HG02938 (cell line): ENCODE results near the gene HPCAL4.

Experiments
- ATAC-seq: cut with Tn5 transposase; IDR thresholded peaks from one replicate; pipeline ENCODE4 v1.9.1; 2021; ENCODE audit warnings: mild to moderate bottlenecking, moderate library complexity; ENCODE audit not compliant: unreplicated experiment

The HPCAL4 gene

DNA sequence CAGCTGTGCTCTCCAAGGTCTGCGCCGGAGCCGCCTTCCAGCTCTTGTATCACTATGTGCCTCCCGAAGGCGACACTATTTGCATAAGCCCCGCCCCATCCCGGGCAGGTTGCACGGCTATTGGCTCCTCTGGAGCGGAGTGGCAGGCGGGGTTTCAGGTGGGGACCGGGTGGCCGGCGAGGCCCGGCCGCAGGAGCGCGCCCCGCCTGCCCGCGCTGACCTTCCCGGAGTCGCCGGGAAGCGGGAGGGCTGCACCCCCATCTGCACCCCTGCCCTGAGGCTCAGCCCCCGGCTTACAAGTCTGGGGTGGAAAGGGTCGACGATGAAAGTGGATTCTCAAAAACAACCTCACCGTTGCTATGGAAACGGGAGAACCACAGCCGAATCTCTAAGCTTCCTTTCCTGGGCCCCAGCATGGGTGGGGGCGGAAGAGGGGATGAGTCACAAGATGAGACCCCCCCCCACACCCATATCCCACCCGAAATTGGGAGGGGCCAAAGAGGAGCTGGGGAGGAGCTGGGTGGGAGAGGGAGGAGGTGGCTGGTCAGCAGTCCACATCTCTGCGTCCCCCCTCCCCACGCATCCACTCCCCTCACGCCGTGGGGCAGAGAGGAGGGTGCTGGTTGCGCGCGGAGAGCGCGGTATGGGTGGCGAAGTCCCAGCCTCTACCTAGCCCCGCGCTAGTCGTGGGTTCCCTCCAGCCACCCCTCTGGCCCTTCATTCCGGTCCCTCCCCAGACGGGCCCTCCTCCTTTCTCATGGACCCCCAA is at the start of gene HPCAL4:
Gene HPCAL4, minus strand, starts transcription at position 51 of the 769 bp plus-strand sequence. CDS start 6,830 bp downstream, outside the sequence.
- peak; percentile 87 for ATAC-seq

DNA sequence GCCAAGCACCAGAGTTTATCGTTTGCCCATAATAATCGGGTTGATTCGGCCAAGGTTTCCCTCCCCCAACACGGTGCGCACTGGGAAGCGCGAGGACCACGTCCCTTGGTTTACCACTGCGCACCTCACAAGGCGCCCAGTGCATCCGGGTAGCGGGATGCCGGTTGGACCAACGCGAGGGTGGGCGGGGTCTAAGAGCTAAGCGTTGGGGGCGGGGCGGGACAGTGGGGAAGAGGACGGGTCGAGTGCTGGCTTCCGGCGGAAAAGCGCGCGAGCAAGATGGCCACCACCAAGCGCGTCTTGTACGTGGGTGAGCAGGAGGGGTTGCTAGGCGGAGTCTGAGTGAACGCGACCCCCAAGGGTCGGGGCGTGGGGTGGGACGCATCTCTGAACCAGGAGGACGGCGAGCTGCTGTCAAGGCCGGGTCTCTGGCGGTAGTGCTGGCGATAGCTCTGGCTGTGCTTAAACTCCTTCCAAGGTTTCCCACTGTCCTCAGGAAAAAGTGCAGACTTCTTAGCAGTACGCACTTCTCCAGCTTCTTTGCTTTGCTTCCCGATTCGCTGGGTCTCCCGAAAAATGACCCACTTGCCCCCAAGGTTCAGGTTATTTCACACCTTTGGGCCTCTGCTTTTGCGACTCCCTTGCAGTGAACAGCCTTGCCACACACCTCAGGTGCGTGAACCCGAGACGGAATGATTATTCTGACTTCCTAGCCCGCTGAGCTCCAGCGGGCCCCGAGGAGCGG is 47.6 kb upstream of the HPCAL4 start, which contains the start of gene PPIE:
Gene PPIE, plus strand, starts transcription at position 261 of the 745 bp plus-strand sequence. Its CDS starts 19 bp downstream, at position 280.
- ATAC-seq, result peak; percentile 82

DNA sequence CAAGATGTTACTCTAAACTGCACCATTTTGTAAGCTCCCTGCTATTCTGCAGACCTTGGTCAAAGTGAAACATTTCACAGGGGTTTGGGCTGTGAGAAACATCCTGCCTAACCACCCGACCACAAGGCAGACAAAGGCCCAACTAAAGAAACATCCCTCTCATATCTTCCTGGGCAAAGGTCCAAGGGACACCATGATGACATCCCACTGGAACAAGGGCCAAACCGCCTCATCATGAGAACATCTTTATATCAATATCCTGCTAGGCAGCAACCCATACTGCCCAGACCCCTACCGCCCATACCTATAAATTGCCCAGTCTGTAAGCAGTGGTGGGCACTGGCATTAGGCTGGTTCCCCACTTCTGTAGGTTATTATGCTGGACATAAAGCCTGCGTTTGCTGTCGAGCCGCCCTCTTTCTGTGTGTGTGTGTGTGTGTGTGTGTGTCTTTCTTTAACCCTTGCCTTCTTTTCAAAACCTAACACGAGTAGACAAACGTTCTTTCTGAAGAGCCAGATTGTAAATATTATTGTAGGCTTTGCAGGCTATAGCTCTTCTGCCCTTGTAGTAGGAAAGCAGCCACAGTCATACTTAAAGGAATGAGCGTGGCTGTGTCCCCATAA is 46.4 kb upstream of the HPCAL4 start:
- ATAC-seq, result no peak

DNA sequence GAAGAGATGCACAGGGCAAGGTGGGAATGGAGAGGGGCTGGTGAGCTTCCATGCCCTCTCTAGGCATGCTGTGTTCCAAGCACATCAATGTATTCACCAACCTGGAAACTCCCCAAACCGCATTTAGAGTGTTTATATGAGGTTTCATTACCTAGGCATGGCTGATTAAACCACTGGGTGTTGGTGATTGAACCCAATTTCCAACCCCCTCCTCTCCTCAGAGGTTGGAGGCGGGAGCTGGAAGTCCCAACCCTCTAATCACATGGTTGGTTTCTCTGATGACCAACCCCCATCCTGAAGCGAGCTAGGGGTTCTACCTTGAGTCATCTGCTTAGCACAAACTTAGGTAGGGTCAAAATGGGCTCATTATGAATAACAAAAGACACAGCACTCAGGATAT is 44.5 kb upstream of the HPCAL4 start:
- no peak for ATAC-seq

DNA sequence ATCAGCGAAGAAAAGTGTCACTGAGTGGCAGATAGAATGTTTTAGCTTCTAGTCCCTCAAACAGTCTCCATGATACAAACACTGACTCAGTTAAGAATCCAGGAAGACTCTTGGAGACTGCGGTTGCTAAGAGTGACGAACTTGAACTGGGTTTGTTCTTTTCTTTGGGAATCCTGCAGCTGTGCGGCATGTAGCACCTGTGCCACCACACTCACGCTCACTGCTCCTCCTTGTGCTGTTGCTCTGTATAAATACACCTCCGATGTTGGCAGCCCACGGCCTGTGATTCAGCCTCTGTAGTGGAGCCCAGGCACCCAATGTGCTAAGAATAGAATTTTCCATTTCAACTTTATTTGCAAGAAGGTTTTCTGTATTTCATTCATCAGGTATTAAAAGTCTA is 41.9 kb upstream of the HPCAL4 start:
- ATAC-seq, result no peak

DNA sequence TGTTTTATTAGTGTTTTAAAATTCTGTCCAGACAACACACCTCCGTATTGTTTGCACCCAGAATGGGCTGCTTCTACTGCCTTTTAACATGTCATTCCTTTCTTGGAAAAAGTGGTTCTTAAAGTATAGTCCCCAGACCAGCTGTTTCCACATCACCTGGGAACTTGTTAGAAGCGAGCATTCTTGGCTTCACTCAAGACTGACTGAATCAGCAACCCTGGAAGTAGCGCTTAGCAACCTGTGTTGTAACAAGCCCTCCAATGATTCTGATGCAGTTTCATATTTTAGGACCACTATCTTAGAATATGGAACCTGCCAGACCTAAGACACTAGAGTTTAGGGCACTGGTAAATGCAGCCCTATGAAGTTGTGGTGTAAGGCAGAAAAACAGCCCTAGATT is 41.5 kb upstream of the HPCAL4 start:
- no peak for ATAC-seq

DNA sequence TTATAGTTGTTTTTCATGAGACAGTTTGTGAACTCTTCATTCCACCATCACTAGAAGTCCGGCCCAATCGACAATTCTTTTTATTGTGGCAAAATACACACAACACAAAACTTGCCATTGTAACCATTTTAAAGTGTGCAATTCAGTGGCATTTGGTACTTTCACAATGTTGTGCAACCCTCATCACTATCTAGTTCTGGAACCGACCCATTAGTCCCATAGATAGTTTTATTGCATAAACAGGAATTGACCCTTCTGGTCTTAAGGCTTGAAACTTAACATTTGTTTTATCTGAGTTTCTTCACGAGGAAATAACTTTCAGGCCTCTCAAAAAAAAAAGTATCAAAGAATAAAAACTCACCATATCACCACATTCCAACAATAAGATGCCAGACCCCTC is 38.6 kb upstream of the HPCAL4 start:
- ATAC-seq, result no peak

DNA sequence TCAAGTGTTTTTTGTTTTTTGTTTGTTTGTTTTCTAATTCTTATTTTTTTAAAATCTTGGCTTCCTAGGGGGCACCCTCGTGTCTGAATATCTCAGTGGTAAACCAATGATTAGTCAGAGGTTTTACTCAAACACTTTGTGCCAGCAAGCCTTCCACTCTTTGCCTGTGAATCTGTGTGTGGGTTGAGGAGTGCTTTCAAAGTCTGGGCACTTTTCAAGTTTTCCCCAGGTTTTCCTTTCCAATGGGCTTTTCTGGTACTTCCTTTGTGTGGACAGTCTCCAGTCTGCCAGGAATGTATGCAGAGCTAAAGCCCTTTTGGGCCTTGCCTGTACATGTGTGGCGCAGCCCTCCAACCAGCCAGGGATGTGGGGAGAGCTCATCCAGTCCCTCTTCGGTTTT is 37.8 kb upstream of the HPCAL4 start:
- ATAC-seq, result no peak

DNA sequence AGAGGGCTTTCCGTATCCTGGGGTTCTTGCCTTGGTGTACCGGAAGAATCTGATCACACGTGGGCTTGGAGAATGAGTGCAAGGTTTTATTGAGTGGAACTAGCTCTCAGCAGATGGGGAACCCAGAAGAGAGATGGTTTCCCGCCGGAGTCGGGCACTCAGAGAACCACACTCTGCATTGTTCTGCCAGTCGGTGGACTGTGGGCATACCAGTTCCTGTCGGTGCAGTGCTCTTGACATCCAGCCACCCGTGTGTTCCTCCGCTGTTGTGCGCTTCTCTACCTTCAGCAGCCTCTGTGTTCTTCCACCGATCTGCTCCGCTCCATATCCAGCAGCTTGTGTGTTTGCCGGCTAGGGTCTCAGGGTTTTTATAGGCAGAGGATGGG is 36.7 kb upstream of the HPCAL4 start:
- no peak for ATAC-seq

DNA sequence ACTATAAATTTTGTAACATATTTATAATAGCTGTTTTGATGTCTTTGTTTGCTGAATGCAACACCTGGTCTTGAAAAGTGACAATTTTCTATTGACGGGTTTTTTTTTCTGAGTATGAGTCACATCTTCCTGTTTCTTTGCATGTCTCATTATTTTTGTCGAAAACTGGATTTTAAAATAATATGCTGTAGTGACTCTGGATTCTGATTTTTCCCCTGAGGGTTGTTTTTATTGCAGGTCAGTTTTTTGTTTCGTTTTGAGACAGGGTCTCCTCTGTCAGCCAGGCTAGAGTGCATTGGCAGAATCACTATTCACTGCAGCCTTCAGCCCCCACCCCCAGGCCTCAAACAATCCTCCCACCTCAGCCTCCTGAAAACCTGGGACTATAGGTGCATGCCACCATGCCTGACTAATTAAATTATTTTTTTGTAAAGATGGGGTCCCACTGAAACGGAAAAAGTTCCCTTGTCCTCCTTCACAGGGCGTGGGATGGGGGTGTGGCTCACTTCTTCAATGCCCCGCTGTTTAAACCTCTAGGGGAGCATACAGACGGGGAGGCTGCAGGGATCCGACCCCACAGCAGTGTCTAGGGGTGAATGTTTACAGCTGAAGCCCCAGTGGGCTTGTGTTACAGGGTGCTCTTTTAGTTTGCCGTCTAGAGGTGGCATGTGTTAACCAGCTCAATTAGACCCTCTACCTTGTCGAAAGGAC is 36.1 kb upstream of the HPCAL4 start:
- no peak for ATAC-seq

DNA sequence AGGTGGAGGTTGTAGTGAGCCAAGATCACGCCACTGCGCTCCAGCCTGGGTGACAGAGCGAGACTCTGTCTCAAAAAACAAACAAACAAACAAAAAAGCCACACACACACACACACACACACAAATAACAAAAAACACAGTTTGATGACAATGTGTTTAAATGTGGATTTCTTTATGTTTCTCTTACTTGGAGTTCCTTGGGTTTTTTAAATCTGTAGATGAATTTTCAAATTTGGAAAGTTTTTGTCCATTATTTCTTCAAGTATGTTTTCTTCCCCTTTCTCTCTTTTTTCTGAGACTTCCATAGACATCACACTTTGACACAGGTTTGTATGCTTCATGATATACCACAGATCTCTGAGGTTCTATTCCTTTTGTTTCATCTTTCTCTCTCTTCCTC is 35.4 kb upstream of the HPCAL4 start:
- no peak for ATAC-seq

DNA sequence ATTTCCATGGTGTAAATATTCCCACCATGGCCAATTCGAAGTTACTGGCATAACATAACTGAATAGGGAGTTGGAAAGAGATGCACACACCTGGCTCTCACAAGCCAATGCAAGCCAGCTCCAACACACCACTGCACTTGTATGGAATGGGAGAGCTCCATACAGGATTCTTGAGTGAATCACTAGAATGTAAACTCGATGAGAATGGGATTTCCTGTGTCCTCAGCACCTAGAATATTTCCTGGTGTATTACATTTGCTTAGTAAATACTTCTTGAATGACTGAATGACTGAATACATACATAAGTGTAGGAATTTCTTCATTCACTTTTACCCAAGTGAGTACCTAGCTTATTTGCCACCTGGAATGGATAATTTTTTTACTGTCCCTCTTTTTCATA is 31.3 kb upstream of the HPCAL4 start:
- ATAC-seq, result no peak

DNA sequence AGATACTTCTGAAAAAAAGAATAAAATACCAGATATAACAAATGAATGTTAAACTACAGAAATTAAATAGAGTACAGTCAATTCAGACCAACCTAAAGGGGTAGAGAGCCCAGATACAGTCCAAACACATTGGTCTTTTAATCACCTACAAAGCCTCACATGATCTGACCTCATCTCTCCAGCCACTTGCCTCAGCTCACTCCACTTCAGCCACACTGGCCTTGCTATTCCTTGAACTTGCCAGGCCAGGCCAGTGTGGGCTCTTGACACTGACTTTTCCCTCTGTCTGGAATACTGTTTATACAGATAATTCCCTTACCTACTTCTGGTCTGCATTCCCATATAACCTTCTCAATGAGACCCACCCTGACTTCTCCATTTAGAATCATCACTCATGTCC is 30.4 kb upstream of the HPCAL4 start:
- ATAC-seq, result no peak

DNA sequence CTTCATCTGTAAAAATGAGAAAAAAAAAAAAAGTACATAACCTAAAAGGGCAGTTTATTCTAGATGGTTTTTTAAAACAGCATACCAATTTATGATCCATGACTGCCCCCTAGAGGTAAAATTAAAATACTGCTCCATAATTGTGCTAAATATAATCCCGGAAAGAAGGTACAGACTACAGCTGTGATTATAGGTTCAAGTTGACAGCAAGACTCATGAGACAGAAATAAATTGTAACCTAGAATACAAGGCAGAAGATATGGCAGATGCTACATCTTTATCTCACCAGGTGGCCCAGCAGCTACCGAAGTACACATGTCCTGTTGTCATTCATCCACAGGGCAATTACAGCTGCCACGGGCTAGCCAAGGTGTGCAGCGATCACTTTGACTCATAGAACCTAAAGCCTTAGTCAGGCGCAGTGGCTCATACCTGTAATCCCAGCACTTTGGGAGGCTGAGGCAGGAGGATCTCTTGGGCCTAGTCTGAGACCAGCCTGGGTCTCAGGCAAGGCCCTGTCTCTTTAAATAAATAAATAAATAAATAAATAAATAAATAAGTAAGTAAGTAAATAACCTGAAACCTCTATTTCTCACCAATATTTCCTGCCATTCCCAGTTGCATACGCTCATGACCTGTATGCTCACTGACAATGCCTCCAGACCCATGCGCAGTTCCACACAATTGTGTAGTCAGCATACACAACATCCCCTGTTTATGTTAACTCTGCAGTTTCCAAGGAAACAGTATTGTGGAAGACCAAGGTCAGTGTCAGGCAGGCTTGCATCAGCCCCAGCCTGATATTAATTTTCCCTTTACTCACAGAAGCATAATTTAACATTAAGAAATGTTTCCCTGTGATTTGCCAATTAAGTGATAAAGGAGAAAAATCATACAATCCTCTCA is 29.1 kb upstream of the HPCAL4 start:
- ATAC-seq, result no peak

DNA sequence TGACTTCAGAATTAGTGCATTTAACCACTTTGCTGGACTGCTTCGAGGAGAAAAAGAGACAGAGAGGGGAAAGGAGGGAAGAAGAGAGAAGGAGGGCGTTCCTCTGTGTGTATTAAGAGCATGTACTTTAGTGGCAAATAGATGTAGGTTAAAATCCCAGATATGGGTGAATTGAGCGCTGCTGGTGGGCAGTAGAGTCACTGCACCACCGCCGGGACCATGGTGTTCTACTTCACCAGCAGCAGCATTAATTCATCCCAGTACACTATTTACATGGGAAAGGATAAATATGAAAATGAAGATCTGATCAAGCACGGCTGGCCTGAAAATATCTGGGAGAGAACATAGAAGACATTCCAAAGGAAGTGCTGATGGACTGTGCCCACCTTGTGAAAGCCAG is 26.6 kb upstream of the HPCAL4 start:
- ATAC-seq, result no peak

DNA sequence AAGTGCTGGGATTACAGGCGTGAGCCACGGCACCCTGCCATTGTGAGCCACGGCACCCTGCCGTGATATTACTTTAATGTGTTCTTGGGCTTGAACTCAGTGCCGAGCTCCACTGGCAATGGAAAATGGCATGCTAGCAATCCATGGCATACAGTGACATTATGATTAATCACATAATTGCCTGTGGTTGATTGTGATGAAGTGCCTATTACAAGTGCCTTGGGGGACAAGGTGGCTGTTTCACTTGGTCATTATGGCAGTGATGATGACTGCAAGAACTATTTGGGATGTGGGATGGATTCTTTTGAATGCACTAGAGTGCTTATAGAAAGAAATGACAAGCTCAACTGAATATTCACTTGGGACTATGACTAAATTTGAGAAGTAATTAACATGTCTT is 22.3 kb upstream of the HPCAL4 start:
- no peak for ATAC-seq

DNA sequence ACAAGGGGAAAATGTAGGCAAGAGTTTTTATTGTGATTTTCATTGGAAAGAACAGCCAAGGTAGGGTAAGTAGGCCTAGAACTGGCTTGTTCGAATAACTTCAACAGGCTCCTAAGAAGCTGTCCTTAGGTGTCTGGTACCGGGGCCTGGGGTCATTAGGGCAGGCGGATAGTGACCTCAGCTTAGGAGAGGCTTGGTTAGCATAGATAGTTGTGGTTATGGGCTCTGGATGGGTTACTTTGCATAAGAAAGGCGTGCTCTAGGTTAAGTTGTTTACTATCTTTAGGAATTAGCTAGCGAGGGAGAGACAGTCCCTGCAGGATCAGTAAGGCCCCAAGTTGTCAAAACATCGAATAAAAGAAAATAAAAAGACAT is 20.7 kb upstream of the HPCAL4 start:
- ATAC-seq, result no peak

DNA sequence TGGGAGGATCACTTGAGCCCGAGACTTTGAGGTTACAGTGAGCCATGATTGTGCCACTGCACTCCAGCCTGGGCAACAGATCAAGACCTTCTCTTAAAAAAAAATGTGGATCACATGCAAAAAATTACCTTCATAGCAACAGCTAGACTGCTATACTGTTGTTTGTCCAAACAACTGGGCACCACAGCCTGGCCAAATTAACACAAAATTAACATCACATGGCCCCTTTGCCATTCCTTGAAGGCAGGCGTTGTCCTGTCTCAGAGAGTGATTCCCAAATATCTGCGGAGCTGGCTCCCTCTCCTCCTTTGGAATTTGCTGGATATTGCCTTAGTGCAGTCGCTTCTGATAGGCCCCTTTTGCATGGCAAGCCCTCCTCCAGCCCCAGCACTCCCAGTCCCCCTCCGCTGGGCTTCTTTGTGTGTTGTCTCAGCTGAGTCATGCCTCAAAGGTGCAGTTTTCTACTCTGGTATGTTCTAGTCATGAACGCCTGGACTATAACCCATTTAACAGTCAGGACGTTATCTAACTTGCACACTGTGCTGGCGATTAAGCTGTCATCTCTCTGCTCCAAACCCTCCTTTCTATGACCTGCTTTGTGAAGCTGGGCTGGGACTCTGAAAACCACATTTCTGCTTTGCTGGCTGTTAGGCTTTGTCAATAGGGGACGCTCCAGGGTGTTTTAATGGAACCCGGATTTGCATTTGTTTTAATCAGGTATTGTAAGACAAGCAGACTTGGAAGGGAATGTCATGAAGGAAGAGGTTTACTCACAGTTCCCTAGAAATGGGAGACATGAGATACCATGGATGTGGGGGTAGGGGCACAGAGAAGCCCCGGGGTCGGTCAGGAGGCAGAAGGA is 20.1 kb upstream of the HPCAL4 start:
- ATAC-seq, result no peak

DNA sequence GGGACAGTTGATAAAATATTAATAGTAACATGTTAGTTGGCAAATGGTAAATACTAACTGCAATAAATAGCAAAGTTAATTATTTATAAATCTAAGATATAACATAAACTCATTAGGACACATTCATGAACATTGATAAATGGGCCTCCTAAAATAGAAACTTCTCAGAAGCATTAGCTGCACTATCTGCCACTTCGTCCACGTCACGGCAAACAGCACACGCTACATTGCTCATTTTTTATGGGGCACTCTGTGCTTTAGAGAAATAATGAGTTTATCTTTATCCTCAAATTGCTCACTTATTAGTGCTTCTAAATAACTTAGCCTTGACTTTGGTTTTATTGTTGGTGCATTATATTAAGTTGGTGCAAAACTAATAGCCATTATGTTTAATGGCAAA is 16.3 kb upstream of the HPCAL4 start:
- ATAC-seq, result no peak
